Natural killer cell (primary cell): ENCODE data around the gene KCNJ5. TPM values are rescaled to one million over a fixed set of nuclear protein-coding genes. Genes with fewer than 3 reads are reported as not detected.

Source experiments
- ATAC-seq, 3 donors: fragments of 150-1000 bp in 2 of 3; fragments of 200-7000 bp in 1 of 3; cut with Tn5 transposase; 1 replicate in 1 of 3; 2 replicates in 2 of 3; pipeline ENCODE4 v1.10.0; 2021; ENCODE audit warnings: mild to moderate bottlenecking in 2 of 3, moderate library complexity in 2 of 3
- DNase-seq, 2 donors: peaks; one replicate each; pipeline versions ENCODE4 v3.0.0 to v3.0.0-alpha.2; 2013 to 2021; ENCODE audit warnings: mixed read lengths in 1 of 2
- H3K27ac ChIP-seq: one replicate; pipeline ENCODE4 v1.5.1; 2013; ENCODE audit warnings: mild to moderate bottlenecking, low read length
- H3K27me3 ChIP-seq: one replicate; pipeline ENCODE4 v1.6.1; 2013; ENCODE audit warnings: low read length; ENCODE audit not compliant: control insufficient read depth, insufficient read depth
- H3K36me3 ChIP-seq: one replicate; pipeline ENCODE4 v1.6.1; 2013; ENCODE audit warnings: low read length; ENCODE audit not compliant: control insufficient read depth, insufficient read depth
- H3K4me1 ChIP-seq: one replicate; pipeline ENCODE4 v1.6.1; 2013; ENCODE audit warnings: low read length; ENCODE audit not compliant: control insufficient read depth, insufficient read depth
- H3K4me3 ChIP-seq: one replicate; pipeline ENCODE4 v1.5.1; 2013; ENCODE audit warnings: low read length
- H3K9me3 ChIP-seq: one replicate; pipeline ENCODE4 v1.6.1; 2013; ENCODE audit warnings: low read length; ENCODE audit not compliant: control insufficient read depth, insufficient read depth
- H3K27ac Mint-ChIP-seq, 2 donors: one replicate each; pipeline ENCODE4 v1.8.0; 2022; ENCODE audit warnings: mild to moderate bottlenecking in 2 of 2, mixed read lengths in 2 of 2, moderate library complexity in 1 of 2
- H3K27me3 Mint-ChIP-seq, 2 donors: one replicate each; pipeline ENCODE4 v1.8.0; 2022; ENCODE audit warnings: low read depth in 2 of 2, mixed read lengths in 2 of 2
- H3K36me3 Mint-ChIP-seq: one replicate; pipeline ENCODE4 v1.8.0; 2022; ENCODE audit warnings: mixed read lengths
- H3K4me1 Mint-ChIP-seq, 2 donors: one replicate each; pipeline ENCODE4 v1.8.0; 2022; ENCODE audit warnings: mixed read lengths in 2 of 2
- H3K4me3 Mint-ChIP-seq: one replicate; pipeline ENCODE4 v1.8.0; 2022; ENCODE audit warnings: mild to moderate bottlenecking, moderate library complexity, mixed read lengths
- H3K9me3 Mint-ChIP-seq, 2 donors: one replicate each; pipeline ENCODE4 v1.8.0; 2022; ENCODE audit warnings: mixed read lengths in 2 of 2
- WGBS: methylation state at CpG from one replicate; pipeline ENCODE4 v1.1.7; 2013; ENCODE audit warnings: missing lambda C conversion rate; ENCODE audit not compliant: insufficient coverage; 5-methylcytosine and 5-hydroxymethylcytosine counted together
- intact Hi-C: fragments of 100-400 bp; cut with micrococcal nuclease; formaldehyde crosslinking; loops from one replicate; pipeline ENCODE4 v1.14.2; 2022
- total RNA-seq, 4 donors: library from RNA; stranded (reverse); fragments of 120-200 nt in 1 of 4; gene quantifications; one replicate each; pipeline versions ENCODE4 v1.2.3 to v1.2.4, GENCODE V29; 2013 to 2022
- TF ChIP-seq, protein P1 (sequence below): fragments of 200-600 bp; IDR thresholded peaks from one replicate; pipeline ENCODE4 v1.8.0; 2022; ENCODE audit warnings: antibody characterized with exemption

The KCNJ5 gene
- under 1 TPM; 0.09 to 0.18 (median 0.15) TPM for total RNA-seq
- 0.02 TPM for total RNA-seq (2013)

DNA sequence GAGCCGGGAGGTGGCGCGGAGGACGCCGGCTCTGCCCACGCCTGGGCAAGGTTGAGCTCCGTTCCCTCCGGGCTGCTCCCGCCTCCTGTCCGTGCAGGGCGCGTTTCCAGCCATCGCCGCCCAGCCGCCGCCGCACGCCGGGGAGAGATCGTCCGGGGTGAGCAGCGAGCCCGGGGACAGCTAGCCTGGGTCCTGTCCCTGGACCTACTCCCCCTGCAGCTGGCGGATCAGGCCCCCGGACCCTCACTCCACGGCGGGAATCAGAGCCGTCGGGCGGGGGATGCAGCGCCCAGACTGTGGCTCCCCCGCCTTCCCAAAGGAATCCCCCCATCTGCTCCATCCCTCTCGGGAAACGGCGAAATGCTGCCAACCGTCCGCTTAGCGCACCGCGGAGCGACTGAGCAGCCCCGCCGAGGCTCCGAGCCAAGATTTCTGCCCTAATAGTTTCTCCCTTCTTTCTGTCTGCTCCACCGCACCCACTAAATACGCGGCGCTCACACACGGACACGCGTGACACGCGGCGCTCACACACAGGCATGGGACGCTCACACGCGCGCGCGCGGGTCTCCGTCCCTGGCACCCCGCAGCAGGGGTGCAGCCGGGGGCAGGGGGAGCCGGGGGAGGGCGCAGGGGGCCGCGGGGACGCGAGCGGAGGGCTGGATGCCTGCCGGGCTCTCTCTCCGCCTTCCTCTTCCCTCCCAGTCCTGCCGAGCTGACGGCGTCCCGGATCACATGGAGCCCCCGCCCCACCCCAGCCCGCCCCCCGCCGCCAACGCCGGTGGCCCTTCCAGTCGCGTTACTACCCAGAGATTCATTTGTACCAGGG, at the start of gene KCNJ5:
TSS of gene KCNJ5 (plus strand) at position 814 of the 826 bp plus-strand sequence. CDS start 19,918 bp downstream, outside the sequence.
- Mint-ChIP-seq H3K27ac (no peak within 1 kb of the TSS), H3K4me3 (peak within 1 kb of the TSS; percentile 77), H3K9me3 (no peaks in the 10 kb centered on the region), H3K27me3 (peaks cover 55 to 64% of the 10 kb centered on the region in 2 donors), H3K36me3 (no peaks in the 10 kb centered on the region), H3K4me1 (peaks cover 20 to 31% of the 10 kb centered on the region in 2 donors)
- peaks cover 40% of the 10 kb centered on the region for H3K4me1 ChIP-seq
- H3K36me3 ChIP-seq: no peaks in the 10 kb centered on the region
- intact Hi-C loops: no loop called here
- H3K27ac ChIP-seq: no peak within 1 kb of the TSS
- WGBS: 2% methylated on average over 77 of the region's 85 CpGs
- DNase-seq (peak in 1 of 2 donors; percentile 36), ATAC-seq (peak; percentile 27 to 61 (median 58))
- TF ChIP-seq, protein P1, sequence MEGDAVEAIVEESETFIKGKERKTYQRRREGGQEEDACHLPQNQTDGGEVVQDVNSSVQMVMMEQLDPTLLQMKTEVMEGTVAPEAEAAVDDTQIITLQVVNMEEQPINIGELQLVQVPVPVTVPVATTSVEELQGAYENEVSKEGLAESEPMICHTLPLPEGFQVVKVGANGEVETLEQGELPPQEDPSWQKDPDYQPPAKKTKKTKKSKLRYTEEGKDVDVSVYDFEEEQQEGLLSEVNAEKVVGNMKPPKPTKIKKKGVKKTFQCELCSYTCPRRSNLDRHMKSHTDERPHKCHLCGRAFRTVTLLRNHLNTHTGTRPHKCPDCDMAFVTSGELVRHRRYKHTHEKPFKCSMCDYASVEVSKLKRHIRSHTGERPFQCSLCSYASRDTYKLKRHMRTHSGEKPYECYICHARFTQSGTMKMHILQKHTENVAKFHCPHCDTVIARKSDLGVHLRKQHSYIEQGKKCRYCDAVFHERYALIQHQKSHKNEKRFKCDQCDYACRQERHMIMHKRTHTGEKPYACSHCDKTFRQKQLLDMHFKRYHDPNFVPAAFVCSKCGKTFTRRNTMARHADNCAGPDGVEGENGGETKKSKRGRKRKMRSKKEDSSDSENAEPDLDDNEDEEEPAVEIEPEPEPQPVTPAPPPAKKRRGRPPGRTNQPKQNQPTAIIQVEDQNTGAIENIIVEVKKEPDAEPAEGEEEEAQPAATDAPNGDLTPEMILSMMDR: no peak
- H3K9me3 ChIP-seq: no peaks in the 10 kb centered on the region
- no peak within 1 kb of the TSS for H3K4me3 ChIP-seq
- peaks cover 41% of the 10 kb centered on the region for H3K27me3 ChIP-seq

GRCh38 chr11:128841461-128842072, 49.6 kb upstream of the KCNJ5 start:
- H3K4me3 ChIP-seq: no peak overlapping the region
- H3K27me3 ChIP-seq: no peaks in the 10 kb centered on the region
- peak overlapping the region; percentile 55 for H3K4me3 Mint-ChIP-seq
- no peaks in the 10 kb centered on the region for H3K9me3 ChIP-seq
- peak overlapping the region; percentile 73 for H3K27ac ChIP-seq
- H3K27me3 Mint-ChIP-seq: no peaks in the 10 kb centered on the region
- peaks cover 52 to 56% of the 10 kb centered on the region in 2 donors for H3K4me1 Mint-ChIP-seq
- ATAC-seq (peak; percentile 64 to 85 (median 76)), DNase-seq (peak; percentile 25 to 32)
- TF ChIP-seq, protein P1: no peak
- H3K27ac Mint-ChIP-seq: peak overlapping the region; percentile 82 to 90
- 3% methylated on average over 3 of the region's 7 CpGs for WGBS
- H3K4me1 ChIP-seq: peaks cover 37% of the 10 kb centered on the region
- no peaks in the 10 kb centered on the region for H3K36me3 Mint-ChIP-seq
- intact Hi-C loops: loop anchor here (2.0 kb wide), 1 partner anchor 803 kb away; no protein-coding TSS in a partner anchor
- H3K36me3 ChIP-seq: no peaks in the 10 kb centered on the region
- H3K9me3 Mint-ChIP-seq: peaks cover 0 to 2% of the 10 kb centered on the region in 2 donors

DNA sequence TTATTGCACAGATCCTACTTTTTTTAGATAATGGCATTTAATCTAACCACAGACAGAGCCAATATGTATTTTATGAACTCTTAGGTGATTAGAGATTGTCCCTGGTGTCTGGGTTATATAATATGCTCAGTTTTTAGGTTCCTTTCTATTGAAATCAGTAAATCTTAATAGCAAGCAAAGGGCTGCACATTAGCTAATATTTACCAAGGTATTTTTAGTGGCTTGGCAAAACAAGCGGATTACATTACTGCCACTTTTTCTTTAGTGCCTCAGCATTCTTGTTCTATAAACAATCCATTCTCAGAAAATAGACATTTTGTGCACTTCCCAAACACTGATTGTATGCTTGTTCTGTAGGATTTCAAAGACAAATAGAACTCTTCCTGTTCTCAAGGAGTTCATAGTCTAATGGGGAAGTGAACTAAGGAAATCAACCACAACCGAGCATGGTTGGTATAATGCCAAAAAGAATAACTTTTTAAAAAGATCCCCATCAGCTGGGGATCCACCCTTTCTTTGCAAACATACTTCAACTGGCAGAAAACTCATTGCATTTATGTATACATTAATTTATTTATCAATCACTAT, 47.9 kb upstream of the KCNJ5 start:
- intact Hi-C loops: no loop called here
- Mint-ChIP-seq H3K27me3 (no peaks in the 10 kb centered on the region), H3K9me3 (no peaks in the 10 kb centered on the region), H3K36me3 (no peaks in the 10 kb centered on the region), H3K27ac (no peak overlapping the region), H3K4me3 (no peak overlapping the region), H3K4me1 (peaks cover 37 to 41% of the 10 kb centered on the region in 2 donors)
- Histone ChIP-seq H3K9me3 (no peaks in the 10 kb centered on the region), H3K4me3 (no peak overlapping the region), H3K4me1 (peaks cover 27% of the 10 kb centered on the region), H3K27me3 (no peaks in the 10 kb centered on the region), H3K27ac (no peak overlapping the region), H3K36me3 (no peaks in the 10 kb centered on the region)
- DNase-seq (no peak), ATAC-seq (no peak)
- WGBS: 92% methylated on average over 1 of the region's 2 CpGs
- TF ChIP-seq, protein P1: no peak
